Measurements from ENCODE around the gene PHACTR1.

The PHACTR1 gene

GRCh38 chr6:12818324-12818723, 101.8 kb downstream of the PHACTR1 start:
- TF ChIP-seq ZNF384 (IDR thresholded peaks at IDR 0.05): no peak
- no peak for TF ChIP-seq PKNOX1 (IDR thresholded peaks at IDR 0.05)
- TF ChIP-seq SP1 (IDR thresholded peaks at IDR 0.05): no peak
- no peak for TF ChIP-seq TARDBP (IDR thresholded peaks at IDR 0.05)
- TF ChIP-seq CTBP1 (IDR thresholded peaks at IDR 0.05; ENCODE audit: borderline replicate concordance): no peak
- no peak for TF ChIP-seq SUZ12 (IDR thresholded peaks at IDR 0.05)
- no peak for TF ChIP-seq ARNT (IDR thresholded peaks at IDR 0.05)
- TF ChIP-seq LEF1 (IDR thresholded peaks at IDR 0.05; ENCODE audit: borderline replicate concordance): no peak
- TF ChIP-seq HDGF (IDR thresholded peaks at IDR 0.05; ENCODE audit: borderline replicate concordance): no peak
- no peak for TF ChIP-seq L3MBTL2 (conservative IDR thresholded peaks at IDR 0.05)
- TF ChIP-seq ELF4 (IDR thresholded peaks at IDR 0.05): no peak
- no peak for TF ChIP-seq NFRKB (IDR thresholded peaks at IDR 0.05)
- ChIA-PET CTCF (interaction anchor here (1.0 kb wide), 1 partner anchor 181 kb away, joined by 3 read pairs; no protein-coding TSS in a partner anchor), POLR2A (no interaction called here)
- no peak for DNase-seq (ENCODE audit: extremely low spot score)

- TF ChIP-seq ZNF384 (IDR thresholded peaks at IDR 0.05): no peak
- TF ChIP-seq TARDBP (IDR thresholded peaks at IDR 0.05): no peak
- TF ChIP-seq SUZ12 (IDR thresholded peaks at IDR 0.05): no peak
- no peak for TF ChIP-seq HDGF (IDR thresholded peaks at IDR 0.05; ENCODE audit: borderline replicate concordance)
- no peak for TF ChIP-seq FOXM1 (IDR thresholded peaks at IDR 0.05; ENCODE audit: borderline replicate concordance)
- TF ChIP-seq FOXK2 (IDR thresholded peaks at IDR 0.05): no peak
- no peak for TF ChIP-seq BHLHE40 (IDR thresholded peaks at IDR 0.05; ENCODE audit: borderline replicate concordance)
- no peak for TF ChIP-seq LEF1 (IDR thresholded peaks at IDR 0.05; ENCODE audit: borderline replicate concordance)
- no peak for TF ChIP-seq L3MBTL2 (conservative IDR thresholded peaks at IDR 0.05)
- TF ChIP-seq CTBP1 (IDR thresholded peaks at IDR 0.05; ENCODE audit: borderline replicate concordance): no peak
- no peak for TF ChIP-seq ARNT (IDR thresholded peaks at IDR 0.05)
- no peak for TF ChIP-seq FOXA1 (IDR thresholded peaks at IDR 0.05)
- TF ChIP-seq NFRKB (IDR thresholded peaks at IDR 0.05): no peak
- TF ChIP-seq PKNOX1 (IDR thresholded peaks at IDR 0.05): no peak
- ChIA-PET POLR2A (no interaction called here), CTCF (no interaction called here)
- no peak for DNase-seq (ENCODE audit: extremely low spot score)
Observed at GRCh38 chr6:12823847-12824246, 107.3 kb downstream of the PHACTR1 start.

- CTCF ChIA-PET: interaction anchor here (0.6 to 1.0 kb wide), 2 partner anchors 10 to 172 kb away, joined by 3 to 4 read pairs; no protein-coding TSS in a partner anchor
- no peak for TF ChIP-seq SP1 (IDR thresholded peaks at IDR 0.05)
- POLR2A ChIA-PET: no interaction called here
- DNase-seq (ENCODE audit: extremely low spot score): no peak
Observed at GRCh38 chr6:12826584-12826983, 110.0 kb downstream of the PHACTR1 start.

GRCh38 chr6:12827921-12828320, 111.4 kb downstream of the PHACTR1 start:
- no peak for TF ChIP-seq ARNT (IDR thresholded peaks at IDR 0.05)
- TF ChIP-seq HDGF (IDR thresholded peaks at IDR 0.05; ENCODE audit: borderline replicate concordance): no peak
- no peak for TF ChIP-seq PKNOX1 (IDR thresholded peaks at IDR 0.05)
- no peak for TF ChIP-seq ELF4 (IDR thresholded peaks at IDR 0.05)
- ChIA-PET POLR2A (no interaction called here), CTCF (no interaction called here)
- DNase-seq (ENCODE audit: extremely low spot score): no peak

- ChIA-PET POLR2A (no interaction called here), CTCF (no interaction called here)
- no peak for DNase-seq (ENCODE audit: extremely low spot score)
- TF ChIP-seq FOXK2 (IDR thresholded peaks at IDR 0.05) (no peak), NFRKB (IDR thresholded peaks at IDR 0.05) (no peak), FOXM1 (IDR thresholded peaks at IDR 0.05; ENCODE audit: borderline replicate concordance) (no peak), BHLHE40 (IDR thresholded peaks at IDR 0.05; ENCODE audit: borderline replicate concordance) (no peak)
Observed at GRCh38 chr6:12832226-12832735, 115.7 kb downstream of the PHACTR1 start.

- POLR2A ChIA-PET: no interaction called here
- CTCF ChIA-PET: no interaction called here
- DNase-seq (ENCODE audit: extremely low spot score): no peak
- TF ChIP-seq ZNF384 (IDR thresholded peaks at IDR 0.05) (no peak), SUZ12 (IDR thresholded peaks at IDR 0.05) (no peak), NFRKB (IDR thresholded peaks at IDR 0.05) (no peak), SP1 (IDR thresholded peaks at IDR 0.05) (no peak), FOXM1 (IDR thresholded peaks at IDR 0.05; ENCODE audit: borderline replicate concordance) (no peak), FOXA1 (IDR thresholded peaks at IDR 0.05) (no peak), LEF1 (IDR thresholded peaks at IDR 0.05; ENCODE audit: borderline replicate concordance) (no peak)
Observed at GRCh38 chr6:12836009-12836408, 119.4 kb downstream of the PHACTR1 start.

- DNase-seq (ENCODE audit: extremely low spot score): no peak
- ChIA-PET CTCF (no interaction called here), POLR2A (no interaction called here)
- no peak for TF ChIP-seq FOXA1 (IDR thresholded peaks at IDR 0.05)
- TF ChIP-seq LEF1 (IDR thresholded peaks at IDR 0.05; ENCODE audit: borderline replicate concordance): no peak
- no peak for TF ChIP-seq ELF4 (IDR thresholded peaks at IDR 0.05)
- TF ChIP-seq FOXM1 (IDR thresholded peaks at IDR 0.05; ENCODE audit: borderline replicate concordance): no peak
- TF ChIP-seq HDGF (IDR thresholded peaks at IDR 0.05; ENCODE audit: borderline replicate concordance): no peak
- TF ChIP-seq CTBP1 (IDR thresholded peaks at IDR 0.05; ENCODE audit: borderline replicate concordance): no peak
- TF ChIP-seq PKNOX1 (IDR thresholded peaks at IDR 0.05): no peak
- TF ChIP-seq TARDBP (IDR thresholded peaks at IDR 0.05): no peak
- TF ChIP-seq FOXK2 (IDR thresholded peaks at IDR 0.05): no peak
- TF ChIP-seq L3MBTL2 (conservative IDR thresholded peaks at IDR 0.05): no peak
- TF ChIP-seq BHLHE40 (IDR thresholded peaks at IDR 0.05; ENCODE audit: borderline replicate concordance): no peak
- TF ChIP-seq SP1 (IDR thresholded peaks at IDR 0.05): no peak
- no peak for TF ChIP-seq ZNF384 (IDR thresholded peaks at IDR 0.05)
Observed at GRCh38 chr6:12841619-12842018, 125.1 kb downstream of the PHACTR1 start.
